ENCODE results near the gene FHOD3. TPM values are rescaled to one million over a fixed set of nuclear protein-coding genes. Genes with fewer than 3 reads are reported as not detected.

Gene FHOD3
- total and polyA plus RNA-seq, 2 of the 13 experiments (the other 11 are each of a cell fraction or from before 2014, with no cell fraction given), result 0.07 TPM; not detected in 1

- no peak for TF ChIP-seq ZNF530 (CRISPR knock-in tag; IDR thresholded peaks at IDR 0.05; ENCODE audit: low read depth)
- TF ChIP-seq KDM6A (CRISPR knock-in tag; IDR thresholded peaks at IDR 0.05; ENCODE audit: low read depth), result no peak
- no peak for TF ChIP-seq ZBTB7A (CRISPR knock-in tag; IDR thresholded peaks at IDR 0.05)
- TF ChIP-seq, protein P1, sequence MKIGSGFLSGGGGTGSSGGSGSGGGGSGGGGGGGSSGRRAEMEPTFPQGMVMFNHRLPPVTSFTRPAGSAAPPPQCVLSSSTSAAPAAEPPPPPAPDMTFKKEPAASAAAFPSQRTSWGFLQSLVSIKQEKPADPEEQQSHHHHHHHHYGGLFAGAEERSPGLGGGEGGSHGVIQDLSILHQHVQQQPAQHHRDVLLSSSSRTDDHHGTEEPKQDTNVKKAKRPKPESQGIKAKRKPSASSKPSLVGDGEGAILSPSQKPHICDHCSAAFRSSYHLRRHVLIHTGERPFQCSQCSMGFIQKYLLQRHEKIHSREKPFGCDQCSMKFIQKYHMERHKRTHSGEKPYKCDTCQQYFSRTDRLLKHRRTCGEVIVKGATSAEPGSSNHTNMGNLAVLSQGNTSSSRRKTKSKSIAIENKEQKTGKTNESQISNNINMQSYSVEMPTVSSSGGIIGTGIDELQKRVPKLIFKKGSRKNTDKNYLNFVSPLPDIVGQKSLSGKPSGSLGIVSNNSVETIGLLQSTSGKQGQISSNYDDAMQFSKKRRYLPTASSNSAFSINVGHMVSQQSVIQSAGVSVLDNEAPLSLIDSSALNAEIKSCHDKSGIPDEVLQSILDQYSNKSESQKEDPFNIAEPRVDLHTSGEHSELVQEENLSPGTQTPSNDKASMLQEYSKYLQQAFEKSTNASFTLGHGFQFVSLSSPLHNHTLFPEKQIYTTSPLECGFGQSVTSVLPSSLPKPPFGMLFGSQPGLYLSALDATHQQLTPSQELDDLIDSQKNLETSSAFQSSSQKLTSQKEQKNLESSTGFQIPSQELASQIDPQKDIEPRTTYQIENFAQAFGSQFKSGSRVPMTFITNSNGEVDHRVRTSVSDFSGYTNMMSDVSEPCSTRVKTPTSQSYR (CRISPR knock-in tag; IDR thresholded peaks at IDR 0.05; ENCODE audit: borderline replicate concordance), result no peak
- no peak for TF ChIP-seq ZNF580 (CRISPR knock-in tag; IDR thresholded peaks at IDR 0.05; ENCODE audit: borderline replicate concordance, low read depth)
- no peak for TF ChIP-seq SIN3A (IDR thresholded peaks at IDR 0.05; ENCODE audit: borderline replicate concordance, low read depth, low read length)
- TF ChIP-seq ZNF550 (CRISPR knock-in tag; IDR thresholded peaks at IDR 0.05; ENCODE audit: borderline replicate concordance), result no peak
- TF ChIP-seq ZNF562 (CRISPR knock-in tag; IDR thresholded peaks at IDR 0.05; ENCODE audit: borderline replicate concordance), result no peak
These were observed 238.9 kb downstream of the FHOD3 start (continued) for GRCh38 chr18:36536426-36536825.

- in situ Hi-C loops (cut with HindIII; ENCODE audit: extremely low pct_ligation_motif_present, low pct_unique_long_range_greater_than_20kb), result no loop called here
- no peak for DNase-seq (ENCODE audit: low spot score)
These were observed 239.8 kb downstream of the FHOD3 start for GRCh38 chr18:36537289-36537688.

More at GRCh38 chr18:36537289-36537688, 239.8 kb downstream of the FHOD3 start:
- Histone ChIP-seq H3K27ac (ENCODE audit: extremely low read length, insufficient read depth, low read length) (no peak overlapping the region), H3K4me3 (replicated peaks in 1 of 3; ENCODE audit: insufficient read depth in 1 of 3, low read depth in 2 of 3, low read length in 3 of 3) (no peak overlapping the region), H3K9me3 (ENCODE audit: low read length) (no peaks in the 10 kb centered on the region), H2AFZ (ENCODE audit: low read length) (no peak overlapping the region), H3K36me3 (replicated peaks in 1 of 2; ENCODE audit: control insufficient read depth in 1 of 2, insufficient read depth in 2 of 2, low read length in 2 of 2) (no peaks in the 10 kb centered on the region), H3K4me1 (ENCODE audit: insufficient read depth, low read length) (no peaks in the 10 kb centered on the region), H3K79me2 (ENCODE audit: insufficient read depth, low read length) (no peaks in the 10 kb centered on the region), H4K20me1 (ENCODE audit: insufficient read depth, low read length) (no peaks in the 10 kb centered on the region), H3K4me2 (ENCODE audit: low read depth, low read length) (no peak overlapping the region), H3K9ac (ENCODE audit: insufficient read depth, low read depth, low read length) (no peak overlapping the region), H3K27me3 (ENCODE audit: control insufficient read depth in 1 of 2, insufficient read depth in 2 of 2, low read length in 2 of 2) (no peaks in the 10 kb centered on the region; a peak in 1 of 5 replicates)
- CTCF ChIA-PET (ENCODE audit: low intra/inter-chr PET ratio, low total read pairs), result no interaction called here
- FAIRE-seq (no peak), ATAC-seq (no peak)
- TF ChIP-seq AKAP8 (CRISPR knock-in tag; IDR thresholded peaks at IDR 0.05) (no peak), ZNF207 (IDR thresholded peaks at IDR 0.05; ENCODE audit: borderline replicate concordance) (no peak), TSC22D2 (CRISPR knock-in tag; IDR thresholded peaks at IDR 0.05; ENCODE audit: borderline replicate concordance) (no peak), ZNF350 (CRISPR knock-in tag; IDR thresholded peaks at IDR 0.05; ENCODE audit: borderline replicate concordance, low read depth) (no peak), STAG1 (CRISPR knock-in tag; IDR thresholded peaks at IDR 0.05) (0 out of 2 replicates have a peak, but pooled peaks have one; percentile 35), ZBTB38 (CRISPR knock-in tag; IDR thresholded peaks at IDR 0.05) (no peak), MIER3 (CRISPR knock-in tag; IDR thresholded peaks at IDR 0.05; ENCODE audit: borderline replicate concordance) (no peak), CENPBD1 (CRISPR knock-in tag; IDR thresholded peaks at IDR 0.05; ENCODE audit: borderline replicate concordance, low read depth) (no peak), CTCF (CRISPR knock-in tag; IDR thresholded peaks at IDR 0.05) (0 out of 2 replicates have a peak, but pooled peaks have one; percentile 20), GPN1 (CRISPR knock-in tag; IDR thresholded peaks at IDR 0.05; ENCODE audit: borderline replicate concordance) (no peak)
- intact Hi-C loops (cut with micrococcal nuclease; ENCODE audit: unreplicated experiment), result no loop called here
- POLR2A ChIA-PET, result no interaction called here
- no TSS peak for BruUV-seq (replicated peaks)

Data from HepG2 (cell line).